Activated CD8-positive, alpha-beta T cell treated with anti-CD3 and anti-CD28 coated beads for 36 hours (primary cell): ENCODE data around the gene TMEM143. TPM values are rescaled to one million over a fixed set of nuclear protein-coding genes. Genes with fewer than 3 reads are reported as not detected.
A peak's percentile ranks its signal among the peaks of the same experiment; 100 is the strongest.
"Not testable (repeated sequence)": the region's sequence is repeated elsewhere in the genome, so short reads cannot be mapped to it uniquely, and the experiment has no call there.

Source experiments
- ATAC-seq: fragments of 200-7000 bp; cut with Tn5 transposase; one replicate; pipeline ENCODE4 v1.10.0; 2021; ENCODE audit warnings: mild to moderate bottlenecking, moderate library complexity
- CTCF ChIA-PET: fragments of 350-600 bp; sonication (Branson Sonifier 250); formaldehyde crosslinking; loops from one replicate; lab custom pipeline; 2021; ENCODE audit warnings: antibody characterized with exemption; lab: Charles Lee
- POLR2A ChIA-PET: fragments of 350-600 bp; sonication (Branson Sonifier 250); formaldehyde crosslinking; loops from one replicate; lab custom pipeline; 2021; ENCODE audit warnings: antibody characterized with exemption; lab: Charles Lee
- DNase-seq: peaks from one replicate; pipeline ENCODE4 v3.0.0-alpha.2; 2020
- H3K27ac Mint-ChIP-seq: one replicate; pipeline ENCODE4 v1.8.0; 2021; ENCODE audit warnings: mild to moderate bottlenecking, mixed read lengths
- H3K27me3 Mint-ChIP-seq: one replicate; pipeline ENCODE4 v1.8.0; 2021; ENCODE audit warnings: mixed read lengths
- H3K36me3 Mint-ChIP-seq: one replicate; pipeline ENCODE4 v1.8.0; 2021; ENCODE audit warnings: low read depth, mixed read lengths
- H3K4me1 Mint-ChIP-seq: one replicate; pipeline ENCODE4 v1.8.0; 2021; ENCODE audit warnings: low read depth, mixed read lengths
- H3K4me3 Mint-ChIP-seq: one replicate; pipeline ENCODE4 v1.8.0; 2021; ENCODE audit warnings: mild to moderate bottlenecking, moderate library complexity, mixed read lengths
- H3K9me3 Mint-ChIP-seq: one replicate; pipeline ENCODE4 v1.8.0; 2021; ENCODE audit warnings: mixed read lengths
- CTCF ChIP-seq: fragments of 200-600 bp; IDR thresholded peaks from one replicate; pipeline ENCODE4 v1.8.0; 2022; ENCODE audit warnings: antibody characterized with exemption, mild to moderate bottlenecking
- intact Hi-C: fragments of 100-400 bp; cut with micrococcal nuclease; formaldehyde crosslinking; loops from one replicate; pipeline ENCODE4 v1.10.0; 2022
- total RNA-seq, 2 experiments: library from RNA; stranded (reverse); gene quantifications; one replicate each; pipeline ENCODE4 v1.2.3, GENCODE V29; 2021

Gene TMEM143
- total RNA-seq, 2 experiments from 2014 or later = 19.4 to 21.7 TPM

- no peaks in the 10 kb centered on the region for H3K36me3 Mint-ChIP-seq
- TF ChIP-seq CTCF = no peak
- H3K4me1 Mint-ChIP-seq = peaks cover 8% of the 10 kb centered on the region
- DNase-seq (no peak), ATAC-seq (no peak)
- H3K4me3 Mint-ChIP-seq = no peak overlapping the region
- H3K27ac Mint-ChIP-seq = no peak overlapping the region
- intact Hi-C loops = no loop called here
- no peaks in the 10 kb centered on the region for H3K9me3 Mint-ChIP-seq
- POLR2A ChIA-PET = no interaction called here
- CTCF ChIA-PET = interaction anchor here (0.8 to 6.3 kb wide), 4 partner anchors 16 to 40 kb away, joined by 3 to 73 read pairs (median 5); partner anchors contain the start of gene ZNF114
- no peaks in the 10 kb centered on the region for H3K27me3 Mint-ChIP-seq
These were observed 70.9 kb downstream of the TMEM143 start for GRCh38 chr19:48292798-48293197.

- ATAC-seq, H3K36me3 Mint-ChIP-seq, DNase-seq, intact Hi-C loops, H3K27ac Mint-ChIP-seq, H3K27me3 Mint-ChIP-seq, H3K4me1 Mint-ChIP-seq, H3K9me3 Mint-ChIP-seq: not testable (repeated sequence)
- CTCF ChIA-PET = interaction anchor here (1.0 to 6.3 kb wide), 9 partner anchors 12 to 276 kb away, joined by 3 to 73 read pairs (median 5); partner anchors contain the start of gene ZNF114
- H3K4me3 Mint-ChIP-seq = peak overlapping the region; percentile 74
- POLR2A ChIA-PET = interaction anchor here (0.7 kb wide), 1 partner anchor 34 kb away, joined by 3 read pairs; no protein-coding TSS in a partner anchor
These were observed 72.3 kb downstream of the TMEM143 start for GRCh38 chr19:48291489-48291815.

GRCh38 chr19:48290771-48291488 lies 72.8 kb downstream of the TMEM143 start:
- H3K4me1 Mint-ChIP-seq = peaks cover 8% of the 10 kb centered on the region
- no peaks in the 10 kb centered on the region for H3K9me3 Mint-ChIP-seq
- CTCF ChIA-PET = interaction anchor here (0.6 to 6.3 kb wide), 11 partner anchors 11 to 277 kb away, joined by 3 to 73 read pairs (median 5); partner anchors contain the start of gene ZNF114
- POLR2A ChIA-PET = no interaction called here
- ATAC-seq = peak; percentile 60
- DNase-seq = peak; percentile 55
- TF ChIP-seq CTCF = peak; percentile 99
- H3K27me3 Mint-ChIP-seq = no peaks in the 10 kb centered on the region
- no peak overlapping the region for H3K27ac Mint-ChIP-seq
- intact Hi-C loops = no loop called here
- no peaks in the 10 kb centered on the region for H3K36me3 Mint-ChIP-seq
- H3K4me3 Mint-ChIP-seq = peak overlapping the region; percentile 74

- ChIA-PET POLR2A (no interaction called here), CTCF (interaction anchor here (0.6 to 6.3 kb wide), 9 partner anchors 11 to 278 kb away, joined by 3 to 73 read pairs (median 5); partner anchors contain the start of gene ZNF114)
- H3K9me3 Mint-ChIP-seq = no peaks in the 10 kb centered on the region
- intact Hi-C loops = no loop called here
- H3K4me3 Mint-ChIP-seq = no peak overlapping the region
- H3K36me3 Mint-ChIP-seq = no peaks in the 10 kb centered on the region
- H3K27ac Mint-ChIP-seq = no peak overlapping the region
- DNase-seq (no peak), ATAC-seq (no peak)
- no peak for TF ChIP-seq CTCF
- no peaks in the 10 kb centered on the region for H3K27me3 Mint-ChIP-seq
- H3K4me1 Mint-ChIP-seq = peaks cover 8% of the 10 kb centered on the region
These were observed 73.4 kb downstream of the TMEM143 start for GRCh38 chr19:48290401-48290770.

- intact Hi-C loops = no loop called here
- H3K27ac Mint-ChIP-seq = no peak overlapping the region
- no peak for ATAC-seq
- peaks cover 2% of the 10 kb centered on the region for H3K9me3 Mint-ChIP-seq
- ChIA-PET CTCF (interaction anchor here (6.3 kb wide), 1 partner anchor 20 kb away, joined by 73 read pairs; the partner anchor contains the start of gene ZNF114), POLR2A (interaction anchor here (0.8 kb wide), 1 partner anchor 117 kb away, joined by 4 read pairs; no protein-coding TSS in a partner anchor)
- peaks cover 1% of the 10 kb centered on the region for H3K36me3 Mint-ChIP-seq
- TF ChIP-seq CTCF = no peak
- H3K4me1 Mint-ChIP-seq = peaks cover 8% of the 10 kb centered on the region
- no peaks in the 10 kb centered on the region for H3K27me3 Mint-ChIP-seq
- DNase-seq = no peak
- H3K4me3 Mint-ChIP-seq = no peak overlapping the region
These were observed 76.0 kb downstream of the TMEM143 start for GRCh38 chr19:48287748-48288147.
